DND-41 (cell line): ENCODE data around the gene MUC6.

Source experiments
- ATAC-seq: fragments of 200-7000 bp; cut with Tn5 transposase; 3 replicates; pipeline ENCODE4 v1.9.1; 2021; ENCODE audit warnings: low read depth; ENCODE audit not compliant: insufficient read depth
- DNase-seq: peaks from one replicate; pipeline ENCODE4 v3.0.0-alpha.2; 2020
- H2AFZ ChIP-seq: 2 replicates; pipeline ENCODE4 v1.6.0; 2012; ENCODE audit warnings: low read depth, low read length
- H3K27ac ChIP-seq: 2 replicates; pipeline ENCODE4 v1.5.1; 2012; ENCODE audit warnings: low read length, inconsistent platforms
- H3K27me3 ChIP-seq: fragments of 200-600 bp; sonication (generic); 2 replicates; pipeline ENCODE4 v1.6.0; 2012; ENCODE audit warnings: low read length, mild to moderate bottlenecking, inconsistent platforms; ENCODE audit not compliant: insufficient read depth, poor library complexity
- H3K36me3 ChIP-seq: 2 replicates; pipeline ENCODE4 v1.5.1; 2012; ENCODE audit warnings: low read length, inconsistent platforms; ENCODE audit not compliant: insufficient read depth
- H3K4me1 ChIP-seq: 2 replicates; pipeline ENCODE4 v1.5.1; 2012; ENCODE audit warnings: mild to moderate bottlenecking, low read length; ENCODE audit not compliant: insufficient read depth
- H3K4me2 ChIP-seq: 2 replicates; pipeline ENCODE4 v1.6.0; 2012; ENCODE audit warnings: mild to moderate bottlenecking, moderate library complexity, low read length, inconsistent platforms; ENCODE audit not compliant: insufficient read depth
- H3K4me3 ChIP-seq, 2 experiments: fragments of 200-600 bp in 1 of 2; shearing (Covaris generic) in 1 of 2; 2 replicates each; pipeline ENCODE4 v1.5.1; 2012 to 2016; ENCODE audit warnings: inconsistent platforms in 2 of 2, low read length in 2 of 2, mild to moderate bottlenecking in 2 of 2, low read depth in 1 of 2, moderate library complexity in 1 of 2
- H3K79me2 ChIP-seq: 2 replicates; pipeline ENCODE4 v1.6.0; 2012; ENCODE audit warnings: low read length, inconsistent platforms; ENCODE audit not compliant: insufficient read depth
- H3K9ac ChIP-seq: 2 replicates; pipeline ENCODE4 v1.6.0; 2012; ENCODE audit warnings: low read depth, mild to moderate bottlenecking, inconsistent platforms, low read length, moderate library complexity
- H3K9me3 ChIP-seq: 2 replicates; pipeline ENCODE4 v1.5.1; 2012; ENCODE audit warnings: low read length, moderate library complexity, mild to moderate bottlenecking, inconsistent platforms; ENCODE audit not compliant: insufficient read depth, severe bottlenecking
- H4K20me1 ChIP-seq: 2 replicates; pipeline ENCODE4 v1.6.0; 2012; ENCODE audit warnings: low read length; ENCODE audit not compliant: insufficient read depth
- EZH2 ChIP-seq: IDR thresholded peaks from 3 replicates; pipeline ENCODE4 v1.6.1; 2012; ENCODE audit warnings: borderline replicate concordance, low read depth, mild to moderate bottlenecking, moderate library complexity, low read length, inconsistent platforms; ENCODE audit not compliant: severe bottlenecking
- TF ChIP-seq, protein P1 (sequence below): IDR thresholded peaks from 2 replicates; pipeline ENCODE4 v1.5.1; 2012; ENCODE audit warnings: borderline replicate concordance, low read length, moderate library complexity, mild to moderate bottlenecking; ENCODE audit not compliant: poor library complexity, severe bottlenecking; ENCODE audit errors: extremely low read depth

MUC6 gene

DNA sequence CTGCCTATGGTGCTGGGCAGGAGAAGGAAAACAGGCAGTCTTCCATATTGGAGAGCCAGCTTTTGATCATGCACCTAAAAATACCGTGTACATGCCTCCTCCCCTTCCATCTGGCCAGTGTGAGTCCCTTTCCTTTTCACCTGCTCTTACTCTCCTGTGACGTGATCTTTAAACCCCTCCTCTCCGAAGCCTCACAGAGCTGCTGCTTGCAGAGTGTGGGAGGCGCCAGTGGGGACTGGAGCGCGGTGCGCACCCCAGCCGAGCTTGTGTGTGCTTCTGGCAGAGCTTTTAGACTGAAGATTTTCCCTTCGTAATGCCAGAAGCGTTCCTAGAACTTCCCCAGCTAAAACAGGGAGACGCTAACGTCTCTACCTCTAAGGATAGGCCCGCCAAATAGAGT lies 29.8 kb downstream of the MUC6 start:
- H3K4me3 ChIP-seq = no peak overlapping the region
- peaks cover 79% of the 10 kb centered on the region for H3K36me3 ChIP-seq
- no peak for TF ChIP-seq EZH2
- TF ChIP-seq, protein P1, sequence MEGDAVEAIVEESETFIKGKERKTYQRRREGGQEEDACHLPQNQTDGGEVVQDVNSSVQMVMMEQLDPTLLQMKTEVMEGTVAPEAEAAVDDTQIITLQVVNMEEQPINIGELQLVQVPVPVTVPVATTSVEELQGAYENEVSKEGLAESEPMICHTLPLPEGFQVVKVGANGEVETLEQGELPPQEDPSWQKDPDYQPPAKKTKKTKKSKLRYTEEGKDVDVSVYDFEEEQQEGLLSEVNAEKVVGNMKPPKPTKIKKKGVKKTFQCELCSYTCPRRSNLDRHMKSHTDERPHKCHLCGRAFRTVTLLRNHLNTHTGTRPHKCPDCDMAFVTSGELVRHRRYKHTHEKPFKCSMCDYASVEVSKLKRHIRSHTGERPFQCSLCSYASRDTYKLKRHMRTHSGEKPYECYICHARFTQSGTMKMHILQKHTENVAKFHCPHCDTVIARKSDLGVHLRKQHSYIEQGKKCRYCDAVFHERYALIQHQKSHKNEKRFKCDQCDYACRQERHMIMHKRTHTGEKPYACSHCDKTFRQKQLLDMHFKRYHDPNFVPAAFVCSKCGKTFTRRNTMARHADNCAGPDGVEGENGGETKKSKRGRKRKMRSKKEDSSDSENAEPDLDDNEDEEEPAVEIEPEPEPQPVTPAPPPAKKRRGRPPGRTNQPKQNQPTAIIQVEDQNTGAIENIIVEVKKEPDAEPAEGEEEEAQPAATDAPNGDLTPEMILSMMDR = no peak
- no peaks in the 10 kb centered on the region for H3K27me3 ChIP-seq
- no peak overlapping the region for H3K4me2 ChIP-seq
- ATAC-seq (no peak), DNase-seq (no peak)
- H3K9me3 ChIP-seq = no peaks in the 10 kb centered on the region
- no peak overlapping the region for H2AFZ ChIP-seq
- no peaks in the 10 kb centered on the region for H3K79me2 ChIP-seq
- no peak overlapping the region for H3K27ac ChIP-seq
- no peaks in the 10 kb centered on the region for H3K4me1 ChIP-seq
- H4K20me1 ChIP-seq = peaks cover 5% of the 10 kb centered on the region
- no peak overlapping the region for H3K9ac ChIP-seq

- Histone ChIP-seq H3K9ac (no peak overlapping the region), H3K27ac (no peak overlapping the region), H3K4me1 (no peaks in the 10 kb centered on the region), H2AFZ (no peak overlapping the region), H4K20me1 (peaks cover 6% of the 10 kb centered on the region; the same call in 1 of the 2 replicates), H3K36me3 (peaks cover 79% of the 10 kb centered on the region), H3K4me2 (no peak overlapping the region), H3K27me3 (no peaks in the 10 kb centered on the region), H3K9me3 (no peaks in the 10 kb centered on the region), H3K4me3 (no peak overlapping the region), H3K79me2 (no peaks in the 10 kb centered on the region)
- no peak for ATAC-seq
- no peak for DNase-seq
- no peak for TF ChIP-seq EZH2
- TF ChIP-seq, protein P1 = no peak
These were observed 30.6 kb downstream of the MUC6 start for GRCh38 chr11:1005928-1006327.

DNA sequence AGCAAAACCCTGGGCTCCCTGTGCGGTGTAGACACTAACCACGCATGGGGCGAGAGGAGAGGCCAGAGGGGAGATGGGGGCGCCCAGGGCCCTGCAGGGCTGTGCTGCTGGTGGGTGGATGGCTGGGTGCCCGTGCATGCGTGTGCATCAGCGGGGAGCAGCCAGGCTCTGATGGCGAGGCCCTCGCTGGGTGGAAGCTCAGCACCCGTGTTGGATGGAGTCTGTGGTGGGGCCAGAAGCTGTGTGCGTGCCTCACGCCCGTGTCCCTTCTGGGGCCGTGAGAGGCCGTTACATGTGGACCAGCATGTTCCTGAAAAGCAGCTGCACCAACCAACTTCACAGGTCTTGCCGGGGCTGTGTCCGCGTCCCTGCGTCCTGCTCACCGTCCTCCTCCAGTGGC lies 33.4 kb downstream of the MUC6 start:
- ATAC-seq = no peak
- no peaks in the 10 kb centered on the region for H3K9me3 ChIP-seq
- no peak overlapping the region for H3K4me3 ChIP-seq
- H3K79me2 ChIP-seq = no peaks in the 10 kb centered on the region
- H3K27me3 ChIP-seq = no peaks in the 10 kb centered on the region
- H3K4me2 ChIP-seq = no peak overlapping the region
- no peak for DNase-seq
- H2AFZ ChIP-seq = no peak overlapping the region
- no peak overlapping the region for H3K9ac ChIP-seq
- H3K27ac ChIP-seq = no peak overlapping the region
- peaks cover 6% of the 10 kb centered on the region; the same call in 1 of the 2 replicates for H4K20me1 ChIP-seq
- H3K36me3 ChIP-seq = peaks cover 62% of the 10 kb centered on the region
- no peak for TF ChIP-seq EZH2
- TF ChIP-seq, protein P1 = no peak
- no peaks in the 10 kb centered on the region for H3K4me1 ChIP-seq
